NT2/D1 (cell line): ENCODE data around the gene PLCB4.
"Not testable (repeated sequence)": the region's sequence is repeated elsewhere in the genome, so short reads cannot be mapped to it uniquely, and the experiment has no call there.

Experiments
- DNase-seq: peaks from one replicate; pipeline ENCODE4 v3.0.0-alpha.2; 2011; ENCODE audit warnings: low read depth, low spot score
- H3K27me3 ChIP-seq: 2 replicates; pipeline ENCODE4 v1.6.0; 2011; ENCODE audit warnings: mild to moderate bottlenecking; ENCODE audit not compliant: insufficient read length, insufficient read depth
- H3K36me3 ChIP-seq: 2 replicates; pipeline ENCODE4 v1.6.1; 2011; ENCODE audit warnings: mild to moderate bottlenecking, low read length, mixed read lengths; ENCODE audit not compliant: insufficient read depth, insufficient read length
- H3K4me1 ChIP-seq: 2 replicates; pipeline ENCODE4 v1.5.1; 2011; ENCODE audit not compliant: insufficient read depth, insufficient read length
- H3K4me3 ChIP-seq: 2 replicates; pipeline ENCODE4 v1.5.1; 2011; ENCODE audit warnings: low read depth; ENCODE audit not compliant: insufficient read length
- H3K9ac ChIP-seq: 2 replicates; pipeline ENCODE4 v1.6.0; 2011; ENCODE audit warnings: low read depth; ENCODE audit not compliant: insufficient read length
- H3K9me3 ChIP-seq: 2 replicates; pipeline ENCODE4 v1.5.1; 2011; ENCODE audit warnings: mild to moderate bottlenecking, low read length; ENCODE audit not compliant: insufficient read depth
- SUZ12 ChIP-seq: IDR thresholded peaks from 2 replicates; pipeline ENCODE4 v1.6.1; 2011; ENCODE audit not compliant: insufficient read length, insufficient read depth; ENCODE audit errors: extremely low read depth
- YY1 ChIP-seq: IDR thresholded peaks from 2 replicates; pipeline ENCODE4 v1.6.1; 2011; ENCODE audit not compliant: insufficient read length, insufficient read depth
- ZNF274 ChIP-seq: IDR thresholded peaks from 2 replicates; pipeline ENCODE4 v1.6.1; 2011; ENCODE audit warnings: mild to moderate bottlenecking, low read depth, low read length

The PLCB4 gene

GRCh38 chr20:9148291-9148690 lies 79.4 kb downstream of the PLCB4 start:
- TF ChIP-seq ZNF274 = no peak
- no peak for TF ChIP-seq YY1
- no peak for TF ChIP-seq SUZ12
- Histone ChIP-seq H3K36me3 (no peaks in the 10 kb centered on the region), H3K4me3 (no peak overlapping the region), H3K4me1 (no peaks in the 10 kb centered on the region), H3K27me3 (no peaks in the 10 kb centered on the region), H3K9ac (no peak overlapping the region), H3K9me3 (peaks cover 16% of the 10 kb centered on the region; the same call in 1 of the 2 replicates)
- DNase-seq = no peak

GRCh38 chr20:9149087-9149486 lies 80.2 kb downstream of the PLCB4 start:
- no peaks in the 10 kb centered on the region for H3K27me3 ChIP-seq
- TF ChIP-seq SUZ12 (no peak), YY1 (no peak), ZNF274 (no peak)
- no peaks in the 10 kb centered on the region for H3K4me1 ChIP-seq
- no peak for DNase-seq
- H3K4me3 ChIP-seq = no peak overlapping the region
- no peak overlapping the region for H3K9ac ChIP-seq
- H3K9me3 ChIP-seq = peaks cover 16% of the 10 kb centered on the region; the same call in 1 of the 2 replicates
- H3K36me3 ChIP-seq = no peaks in the 10 kb centered on the region

GRCh38 chr20:9149796-9150195 lies 80.9 kb downstream of the PLCB4 start:
- H3K9me3 ChIP-seq = peaks cover 16% of the 10 kb centered on the region; the same call in 1 of the 2 replicates
- no peaks in the 10 kb centered on the region for H3K36me3 ChIP-seq
- TF ChIP-seq ZNF274 = no peak
- no peak for TF ChIP-seq SUZ12
- TF ChIP-seq YY1 = no peak
- H3K4me1 ChIP-seq = no peaks in the 10 kb centered on the region
- no peak for DNase-seq
- H3K27me3 ChIP-seq = no peaks in the 10 kb centered on the region
- no peak overlapping the region for H3K9ac ChIP-seq
- no peak overlapping the region for H3K4me3 ChIP-seq

- no peak for DNase-seq
- Histone ChIP-seq H3K36me3 (no peaks in the 10 kb centered on the region), H3K9ac (no peak overlapping the region), H3K9me3 (peaks cover 16% of the 10 kb centered on the region; the same call in 1 of the 2 replicates), H3K4me1 (no peaks in the 10 kb centered on the region), H3K4me3 (no peak overlapping the region), H3K27me3 (no peaks in the 10 kb centered on the region)
- TF ChIP-seq SUZ12 (no peak), ZNF274 (no peak), YY1 (no peak)
These were observed 81.8 kb downstream of the PLCB4 start for GRCh38 chr20:9150679-9151078.

- H3K9ac ChIP-seq, H3K4me3 ChIP-seq, H3K9me3 ChIP-seq, DNase-seq, H3K36me3 ChIP-seq, H3K4me1 ChIP-seq, H3K27me3 ChIP-seq: not testable (repeated sequence)
These were observed 83.3 kb downstream of the PLCB4 start for GRCh38 chr20:9152139-9152538.

GRCh38 chr20:9154464-9155024 lies 85.7 kb downstream of the PLCB4 start:
- Histone ChIP-seq H3K4me3 (no peak overlapping the region), H3K9ac (no peak overlapping the region), H3K36me3 (no peaks in the 10 kb centered on the region), H3K27me3 (no peaks in the 10 kb centered on the region), H3K9me3 (peaks cover 8% of the 10 kb centered on the region; the same call in 1 of the 2 replicates), H3K4me1 (no peaks in the 10 kb centered on the region)
- no peak for TF ChIP-seq SUZ12
- no peak for TF ChIP-seq YY1
- no peak for TF ChIP-seq ZNF274
- no peak for DNase-seq

GRCh38 chr20:9156529-9157280 lies 87.8 kb downstream of the PLCB4 start:
- Histone ChIP-seq H3K4me1 (no peaks in the 10 kb centered on the region), H3K9ac (no peak overlapping the region), H3K27me3 (no peaks in the 10 kb centered on the region), H3K36me3 (no peaks in the 10 kb centered on the region), H3K4me3 (no peak overlapping the region), H3K9me3 (peaks cover 8% of the 10 kb centered on the region; the same call in 1 of the 2 replicates)
- DNase-seq = no peak
- TF ChIP-seq SUZ12 = no peak
- TF ChIP-seq ZNF274 = no peak
- no peak for TF ChIP-seq YY1
